Peyer's patch (tissue), 4 donors: Measurements from ENCODE around the gene FARP2.

ENCODE experiments used
- CTCF ChIP-seq, 6 experiments: fragments of 450-650 bp in 4 of 6; fragments of 200-600 bp in 2 of 6; sonication (generic) in 1 of 6; IDR thresholded peaks; one replicate each; pipeline ENCODE4 v1.5.1; 2017 to 2019; ENCODE audit warnings: antibody characterized with exemption in 6 of 6, mild to moderate bottlenecking in 3 of 6, moderate library complexity in 1 of 6
- POLR2A ChIP-seq, 2 donors: fragments of 450-650 bp; IDR thresholded peaks; one replicate each; pipeline ENCODE4 v1.5.1; 2017; ENCODE audit warnings: antibody characterized with exemption in 2 of 2, mild to moderate bottlenecking in 2 of 2, moderate library complexity in 2 of 2

GRCh38 chr2:241485172-241485911 is 129.3 kb downstream of the FARP2 start:
- no peak for TF ChIP-seq CTCF (IDR thresholded peaks at IDR 0.05)
- no peak for TF ChIP-seq POLR2A (IDR thresholded peaks at IDR 0.05)
